OCI-LY3 (cell line): ENCODE data around the gene MED6.

Experiments used
- EZH2phosphoT487 ChIP-seq: fragments of 200-600 bp; shearing (Covaris generic); IDR thresholded peaks from 2 replicates; pipeline ENCODE4 v1.6.1; 2018; ENCODE audit warnings: antibody characterized with exemption, mixed run types, low read depth
- TF ChIP-seq, protein P1 (sequence below): fragments of 200-600, 300-600 bp; sonication (generic); IDR thresholded peaks from 2 replicates; pipeline ENCODE4 v1.5.1; 2014; ENCODE audit warnings: antibody characterized with exemption, low read length, low read depth

GRCh38 chr14:70585231-70585630 lies 15.2 kb downstream of the MED6 start:
- TF ChIP-seq, protein P1, sequence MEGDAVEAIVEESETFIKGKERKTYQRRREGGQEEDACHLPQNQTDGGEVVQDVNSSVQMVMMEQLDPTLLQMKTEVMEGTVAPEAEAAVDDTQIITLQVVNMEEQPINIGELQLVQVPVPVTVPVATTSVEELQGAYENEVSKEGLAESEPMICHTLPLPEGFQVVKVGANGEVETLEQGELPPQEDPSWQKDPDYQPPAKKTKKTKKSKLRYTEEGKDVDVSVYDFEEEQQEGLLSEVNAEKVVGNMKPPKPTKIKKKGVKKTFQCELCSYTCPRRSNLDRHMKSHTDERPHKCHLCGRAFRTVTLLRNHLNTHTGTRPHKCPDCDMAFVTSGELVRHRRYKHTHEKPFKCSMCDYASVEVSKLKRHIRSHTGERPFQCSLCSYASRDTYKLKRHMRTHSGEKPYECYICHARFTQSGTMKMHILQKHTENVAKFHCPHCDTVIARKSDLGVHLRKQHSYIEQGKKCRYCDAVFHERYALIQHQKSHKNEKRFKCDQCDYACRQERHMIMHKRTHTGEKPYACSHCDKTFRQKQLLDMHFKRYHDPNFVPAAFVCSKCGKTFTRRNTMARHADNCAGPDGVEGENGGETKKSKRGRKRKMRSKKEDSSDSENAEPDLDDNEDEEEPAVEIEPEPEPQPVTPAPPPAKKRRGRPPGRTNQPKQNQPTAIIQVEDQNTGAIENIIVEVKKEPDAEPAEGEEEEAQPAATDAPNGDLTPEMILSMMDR = peak; percentile 42
- TF ChIP-seq EZH2phosphoT487 = no peak
